Neural cell (in vitro differentiated cells): ENCODE results near the gene RNF121. TPM values are rescaled to one million over a fixed set of nuclear protein-coding genes. Genes with fewer than 3 reads are reported as not detected.
"Not testable (repeated sequence)": the region's sequence is repeated elsewhere in the genome, so short reads cannot be mapped to it uniquely, and the experiment has no call there.

Experiments used
- H2AFZ ChIP-seq: fragments of 200-600, 300-800 bp; sonication (generic), shearing (Covaris generic); 2 replicates; pipeline ENCODE4 v1.6.0; 2014; ENCODE audit warnings: low read depth, mild to moderate bottlenecking, antibody characterized with exemption, low read length, moderate library complexity
- H3F3A ChIP-seq: fragments of 200-600 bp; shearing (Covaris generic); 2 replicates; pipeline ENCODE4 v1.6.1; 2016; ENCODE audit warnings: mild to moderate bottlenecking, moderate library complexity, mixed read lengths, antibody characterized with exemption, low read length; ENCODE audit not compliant: insufficient read depth, poor library complexity, severe bottlenecking
- H3K27ac ChIP-seq: fragments of 200-600, 300-800 bp; sonication (generic), shearing (Covaris generic); 2 replicates; pipeline ENCODE4 v1.5.1; 2014; ENCODE audit warnings: mild to moderate bottlenecking, low read length, moderate library complexity
- H3K27me3 ChIP-seq: fragments of 300-800, 200-600 bp; sonication (generic), shearing (Covaris generic); 2 replicates; pipeline ENCODE4 v1.6.0; 2014; ENCODE audit warnings: mild to moderate bottlenecking, low read depth, low read length, moderate library complexity; ENCODE audit not compliant: insufficient read depth
- H3K36me3 ChIP-seq: fragments of 300-800, 200-600 bp; sonication (generic), shearing (Covaris generic); 2 replicates; pipeline ENCODE4 v1.5.1; 2014; ENCODE audit warnings: mild to moderate bottlenecking, antibody characterized with exemption, low read length, moderate library complexity; ENCODE audit not compliant: insufficient read depth
- H3K4me2 ChIP-seq: fragments of 300-800, 200-600 bp; sonication (generic), shearing (Covaris generic); 2 replicates; pipeline ENCODE4 v1.6.0; 2014; ENCODE audit warnings: mild to moderate bottlenecking, low read length
- H3K4me3 ChIP-seq: fragments of 300-800, 200-600 bp; sonication (generic), shearing (Covaris generic); 2 replicates; pipeline ENCODE4 v1.5.1; 2014; ENCODE audit warnings: mild to moderate bottlenecking, low read length, moderate library complexity
- H3K79me2 ChIP-seq: fragments of 200-600 bp; shearing (Covaris generic); replicated peaks from 2 replicates; pipeline ENCODE4 v1.6.0; 2014; ENCODE audit warnings: mild to moderate bottlenecking, low read length, moderate library complexity; ENCODE audit not compliant: insufficient read depth
- H3K9ac ChIP-seq: fragments of 300-800, 200-600 bp; sonication (generic), shearing (Covaris generic); 2 replicates; pipeline ENCODE4 v1.6.1; 2016; ENCODE audit warnings: mild to moderate bottlenecking, low read length, mixed read lengths
- H3K9me2 ChIP-seq: fragments of 200-600 bp; shearing (Covaris generic); 2 replicates; pipeline ENCODE4 v1.6.1; 2016; ENCODE audit warnings: mild to moderate bottlenecking, low read length, mixed read lengths; ENCODE audit not compliant: insufficient read depth
- H3K9me3 ChIP-seq: fragments of 200-600, 300-800 bp; sonication (generic), shearing (Covaris generic); 2 replicates; pipeline ENCODE4 v1.6.1; 2016; ENCODE audit warnings: mild to moderate bottlenecking, mixed run types, low read length, moderate library complexity, mixed read lengths
- H4K20me1 ChIP-seq: fragments of 200-600 bp; shearing (Covaris generic); 2 replicates; pipeline ENCODE4 v1.6.1; 2016; ENCODE audit warnings: mild to moderate bottlenecking, mixed run types; ENCODE audit not compliant: insufficient read depth
- EP300 ChIP-seq: fragments of 450-650 bp; conservative IDR thresholded peaks from 2 replicates; pipeline ENCODE4 v1.6.1; 2014; ENCODE audit warnings: antibody characterized with exemption, mild to moderate bottlenecking, moderate library complexity; ENCODE audit not compliant: poor library complexity, severe bottlenecking
- EZH2 ChIP-seq: fragments of 200-600, 300-800 bp; shearing (Covaris generic), sonication (generic); IDR thresholded peaks from 2 replicates; pipeline ENCODE4 v1.6.1; 2014; ENCODE audit warnings: antibody characterized with exemption, low read length, borderline replicate concordance, mild to moderate bottlenecking; ENCODE audit not compliant: insufficient read depth, poor library complexity, severe bottlenecking
- MXI1 ChIP-seq: fragments of 450-650 bp; conservative IDR thresholded peaks from 2 replicates; pipeline ENCODE4 v1.6.1; 2014; ENCODE audit warnings: antibody characterized with exemption, mild to moderate bottlenecking; ENCODE audit not compliant: poor library complexity, severe bottlenecking
- POLR2AphosphoS5 ChIP-seq: IDR thresholded peaks from 2 replicates; pipeline ENCODE4 v1.6.1; 2012
- RAD21 ChIP-seq: fragments of 450-650 bp; conservative IDR thresholded peaks from 2 replicates; pipeline ENCODE4 v1.6.1; 2014; ENCODE audit warnings: antibody characterized with exemption, mild to moderate bottlenecking, moderate library complexity
- SMC3 ChIP-seq: fragments of 450-650 bp; conservative IDR thresholded peaks from 2 replicates; pipeline ENCODE4 v1.6.1; 2014; ENCODE audit warnings: antibody characterized with exemption, mild to moderate bottlenecking, moderate library complexity; ENCODE audit not compliant: poor library complexity
- TAF1 ChIP-seq: IDR thresholded peaks from 2 replicates; pipeline ENCODE4 v1.6.1; 2012; ENCODE audit warnings: low read depth
- polyA plus RNA-seq: library from polyadenylated mRNA; depleted of rRNA; stranded (reverse); fragments of >200 nt; gene quantifications from 2 replicates; pipeline ENCODE4 v1.2.3, GENCODE V29; 2014
- TF ChIP-seq, protein P1 (sequence below): IDR thresholded peaks from 2 replicates; pipeline ENCODE4 v1.6.1; 2012; ENCODE audit warnings: borderline replicate concordance
- TF ChIP-seq, protein P2 (sequence below): fragments of 450-650 bp; IDR thresholded peaks from 2 replicates; pipeline ENCODE4 v1.5.1; 2014; ENCODE audit warnings: antibody characterized with exemption, mild to moderate bottlenecking, moderate library complexity; ENCODE audit not compliant: poor library complexity, severe bottlenecking

The RNF121 gene
- polyA plus RNA-seq, 1 donor from 2014 or later, result 21.2 TPM

DNA sequence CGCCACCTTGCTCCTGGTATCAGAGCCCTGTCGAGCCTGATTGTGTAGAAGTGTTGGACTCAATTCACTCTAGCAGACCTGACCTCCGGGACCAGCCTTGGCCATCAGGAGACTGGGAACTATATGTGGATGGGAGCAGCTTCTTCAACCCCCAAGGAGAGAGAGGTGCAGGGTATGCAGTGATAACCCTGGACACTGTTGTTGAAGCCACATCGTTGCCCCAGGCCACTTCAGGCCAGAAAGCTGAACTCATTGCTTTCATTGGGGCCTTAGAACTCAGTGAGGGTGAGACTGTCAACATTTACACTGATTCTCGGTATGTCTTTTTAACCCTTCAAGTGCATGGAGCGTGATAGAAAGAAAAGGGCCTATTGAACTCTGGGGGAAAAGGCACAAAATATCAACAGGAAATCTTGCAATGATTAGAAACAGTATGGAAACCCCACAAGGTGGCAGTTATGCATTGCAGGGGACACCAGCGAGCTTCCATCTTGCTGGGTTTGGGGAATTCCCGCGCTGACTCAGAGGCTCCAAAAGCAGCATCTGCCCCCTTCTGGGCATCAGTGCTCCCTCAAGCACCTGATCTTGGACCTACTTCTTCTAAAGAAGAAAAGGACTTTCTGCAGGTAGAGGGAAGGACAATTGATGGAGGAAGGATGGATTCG, 17.4 kb upstream of the RNF121 start:
- not testable (repeated sequence) for H3K27me3 ChIP-seq, H3K9me2 ChIP-seq, H3K27ac ChIP-seq, H3K9me3 ChIP-seq, H3K79me2 ChIP-seq, H3K36me3 ChIP-seq, H3F3A ChIP-seq, H3K4me2 ChIP-seq, H4K20me1 ChIP-seq, H3K4me3 ChIP-seq, H3K9ac ChIP-seq, H2AFZ ChIP-seq

DNA sequence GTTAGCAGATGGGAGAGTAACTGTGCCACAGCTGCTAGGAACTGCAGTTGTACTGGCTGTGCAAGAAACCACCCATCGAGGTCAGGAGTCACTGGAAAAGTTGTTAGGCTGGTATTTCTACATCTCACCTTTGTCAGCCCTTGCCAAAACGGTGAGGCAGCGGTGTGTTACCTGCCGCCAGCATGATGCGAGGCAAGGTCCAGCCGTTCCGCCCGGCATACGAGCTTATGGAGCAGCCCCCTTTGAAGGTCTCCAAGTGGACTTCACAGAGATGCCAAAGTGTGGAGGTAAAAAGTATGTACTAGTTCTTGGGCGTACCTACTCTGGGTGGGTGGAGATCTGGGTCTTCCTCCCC, 16.9 kb upstream of the RNF121 start:
- H3K36me3 ChIP-seq, H3K9me3 ChIP-seq, H3K4me2 ChIP-seq, H3K27me3 ChIP-seq, H3K27ac ChIP-seq, H3K9me2 ChIP-seq, H3K9ac ChIP-seq, H3K4me3 ChIP-seq, H4K20me1 ChIP-seq, H2AFZ ChIP-seq, H3F3A ChIP-seq, H3K79me2 ChIP-seq: not testable (repeated sequence)

DNA sequence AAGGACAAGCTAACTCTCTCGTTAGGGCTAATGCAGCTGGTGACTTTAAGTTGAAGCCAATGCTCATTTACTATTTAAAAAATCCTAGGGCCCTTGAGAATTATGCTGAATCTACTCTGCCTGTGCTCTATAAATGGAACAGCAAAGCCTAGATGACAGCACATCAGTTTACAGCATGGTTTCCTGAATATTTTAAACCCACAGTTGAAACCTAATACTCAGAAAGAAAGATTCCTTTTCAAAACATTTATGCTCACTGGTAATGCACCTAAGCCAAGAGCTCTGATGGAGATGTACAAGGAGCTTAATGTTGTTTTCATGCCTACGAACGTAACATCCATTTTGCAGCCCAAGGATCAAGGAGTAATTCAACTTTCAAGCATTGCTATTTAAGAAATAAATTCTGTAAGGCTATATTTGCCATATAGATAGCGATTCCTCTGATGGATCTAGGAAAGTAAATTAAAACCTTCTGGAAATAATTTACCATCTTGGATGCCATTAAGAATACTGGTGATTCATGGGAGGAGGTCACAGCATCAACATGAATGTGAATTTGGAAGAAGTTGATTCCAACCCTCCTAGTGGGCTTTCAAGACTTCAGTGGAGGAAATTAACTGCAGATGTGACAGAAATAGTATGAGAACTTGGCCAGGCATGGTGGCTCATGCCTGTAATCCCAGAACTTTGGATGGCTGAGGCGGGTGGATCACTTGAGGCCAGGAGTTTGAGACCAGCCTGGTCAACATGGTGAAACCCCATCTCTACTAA, 14.9 kb upstream of the RNF121 start:
- no peaks in the 10 kb centered on the region for H3F3A ChIP-seq
- H4K20me1 ChIP-seq, result no peaks in the 10 kb centered on the region
- no peaks in the 10 kb centered on the region for H3K79me2 ChIP-seq
- H3K9me3 ChIP-seq, result no peaks in the 10 kb centered on the region
- no peak overlapping the region for H3K9ac ChIP-seq
- no peak overlapping the region for H2AFZ ChIP-seq
- no peaks in the 10 kb centered on the region for H3K9me2 ChIP-seq
- TF ChIP-seq SMC3 (no peak), POLR2AphosphoS5 (no peak), EZH2 (no peak), TAF1 (no peak), EP300 (no peak), MXI1 (no peak), RAD21 (no peak)
- TF ChIP-seq, protein P1, sequence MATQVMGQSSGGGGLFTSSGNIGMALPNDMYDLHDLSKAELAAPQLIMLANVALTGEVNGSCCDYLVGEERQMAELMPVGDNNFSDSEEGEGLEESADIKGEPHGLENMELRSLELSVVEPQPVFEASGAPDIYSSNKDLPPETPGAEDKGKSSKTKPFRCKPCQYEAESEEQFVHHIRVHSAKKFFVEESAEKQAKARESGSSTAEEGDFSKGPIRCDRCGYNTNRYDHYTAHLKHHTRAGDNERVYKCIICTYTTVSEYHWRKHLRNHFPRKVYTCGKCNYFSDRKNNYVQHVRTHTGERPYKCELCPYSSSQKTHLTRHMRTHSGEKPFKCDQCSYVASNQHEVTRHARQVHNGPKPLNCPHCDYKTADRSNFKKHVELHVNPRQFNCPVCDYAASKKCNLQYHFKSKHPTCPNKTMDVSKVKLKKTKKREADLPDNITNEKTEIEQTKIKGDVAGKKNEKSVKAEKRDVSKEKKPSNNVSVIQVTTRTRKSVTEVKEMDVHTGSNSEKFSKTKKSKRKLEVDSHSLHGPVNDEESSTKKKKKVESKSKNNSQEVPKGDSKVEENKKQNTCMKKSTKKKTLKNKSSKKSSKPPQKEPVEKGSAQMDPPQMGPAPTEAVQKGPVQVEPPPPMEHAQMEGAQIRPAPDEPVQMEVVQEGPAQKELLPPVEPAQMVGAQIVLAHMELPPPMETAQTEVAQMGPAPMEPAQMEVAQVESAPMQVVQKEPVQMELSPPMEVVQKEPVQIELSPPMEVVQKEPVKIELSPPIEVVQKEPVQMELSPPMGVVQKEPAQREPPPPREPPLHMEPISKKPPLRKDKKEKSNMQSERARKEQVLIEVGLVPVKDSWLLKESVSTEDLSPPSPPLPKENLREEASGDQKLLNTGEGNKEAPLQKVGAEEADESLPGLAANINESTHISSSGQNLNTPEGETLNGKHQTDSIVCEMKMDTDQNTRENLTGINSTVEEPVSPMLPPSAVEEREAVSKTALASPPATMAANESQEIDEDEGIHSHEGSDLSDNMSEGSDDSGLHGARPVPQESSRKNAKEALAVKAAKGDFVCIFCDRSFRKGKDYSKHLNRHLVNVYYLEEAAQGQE, result no peak
- TF ChIP-seq, protein P2, sequence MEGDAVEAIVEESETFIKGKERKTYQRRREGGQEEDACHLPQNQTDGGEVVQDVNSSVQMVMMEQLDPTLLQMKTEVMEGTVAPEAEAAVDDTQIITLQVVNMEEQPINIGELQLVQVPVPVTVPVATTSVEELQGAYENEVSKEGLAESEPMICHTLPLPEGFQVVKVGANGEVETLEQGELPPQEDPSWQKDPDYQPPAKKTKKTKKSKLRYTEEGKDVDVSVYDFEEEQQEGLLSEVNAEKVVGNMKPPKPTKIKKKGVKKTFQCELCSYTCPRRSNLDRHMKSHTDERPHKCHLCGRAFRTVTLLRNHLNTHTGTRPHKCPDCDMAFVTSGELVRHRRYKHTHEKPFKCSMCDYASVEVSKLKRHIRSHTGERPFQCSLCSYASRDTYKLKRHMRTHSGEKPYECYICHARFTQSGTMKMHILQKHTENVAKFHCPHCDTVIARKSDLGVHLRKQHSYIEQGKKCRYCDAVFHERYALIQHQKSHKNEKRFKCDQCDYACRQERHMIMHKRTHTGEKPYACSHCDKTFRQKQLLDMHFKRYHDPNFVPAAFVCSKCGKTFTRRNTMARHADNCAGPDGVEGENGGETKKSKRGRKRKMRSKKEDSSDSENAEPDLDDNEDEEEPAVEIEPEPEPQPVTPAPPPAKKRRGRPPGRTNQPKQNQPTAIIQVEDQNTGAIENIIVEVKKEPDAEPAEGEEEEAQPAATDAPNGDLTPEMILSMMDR, result no peak
- H3K36me3 ChIP-seq, result no peaks in the 10 kb centered on the region
- no peak overlapping the region for H3K4me3 ChIP-seq
- no peaks in the 10 kb centered on the region for H3K27me3 ChIP-seq
- H3K27ac ChIP-seq, result no peak overlapping the region
- H3K4me2 ChIP-seq, result no peak overlapping the region
